ENCODE data around the gene BHLHA15. TPM values are rescaled to one million over a fixed set of nuclear protein-coding genes. Genes with fewer than 3 reads are reported as not detected.

The BHLHA15 gene
- total RNA-seq, 4 donors from 2014 or later, result 2.0 to 7.3 TPM; not detected in 2

GRCh38 chr7:98209166-98209920 is 1.9 kb upstream of the BHLHA15 start:
- DNase-seq, result peak; percentile 3
- Histone ChIP-seq H3K27me3 (peaks cover 15% of the 10 kb centered on the region), H3K27ac (no peak overlapping the region), H3K36me3 (peaks cover 0 to 16% (median 5%) of the 10 kb centered on the region in 4 donors), H3K4me1 (peaks cover 0 to 10% (median 10%) of the 10 kb centered on the region in 4 donors), H3K4me3 (no peak overlapping the region), H3K9me3 (no peaks in the 10 kb centered on the region)
- intact Hi-C loops (cut with DNase I; ENCODE audit: low total_unique reads) (no loop called here), in situ Hi-C loops (cut with MboI; ENCODE audit: low pct_ligation_motif_present in 1 of 4, low pct_unique_long_range_greater_than_20kb in 1 of 4, low sequenced_read_pairs in 3 of 4) (no loop called here)
- 93 to 97% methylated on average over 6 to 17 of the region's 17 CpGs for WGBS, 2 donors (ENCODE audit: low coverage in 1 of 2)
- TF ChIP-seq POLR2AphosphoS5 (IDR thresholded peaks at IDR 0.05) (no peak), POLR2A (IDR thresholded peaks at IDR 0.05) (no peak), CTCF (IDR thresholded peaks at IDR 0.05) (no peak), EP300 (IDR thresholded peaks at IDR 0.05; ENCODE audit: low read depth) (no peak)

- H3K4me1 ChIP-seq, result peaks cover 0 to 10% (median 10%) of the 10 kb centered on the region in 4 donors
- peak overlapping the region in 1 of 4 donors; percentile 22 for H3K27ac ChIP-seq
- in situ Hi-C loops (cut with MboI; ENCODE audit: low pct_ligation_motif_present in 1 of 4, low pct_unique_long_range_greater_than_20kb in 1 of 4, low sequenced_read_pairs in 3 of 4) (no loop called here), intact Hi-C loops (cut with DNase I; ENCODE audit: low total_unique reads) (no loop called here)
- peak overlapping the region in 3 of 4 donors; percentile 29 to 49 (median 32) for H3K4me3 ChIP-seq
- peaks cover 0 to 4% (median 2%) of the 10 kb centered on the region in 4 donors for H3K36me3 ChIP-seq
- peak; percentile 24 for DNase-seq
- peaks cover 15% of the 10 kb centered on the region for H3K27me3 ChIP-seq
- no peaks in the 10 kb centered on the region for H3K9me3 ChIP-seq
- TF ChIP-seq POLR2AphosphoS5 (IDR thresholded peaks at IDR 0.05), result no peak
- TF ChIP-seq POLR2A (IDR thresholded peaks at IDR 0.05), result no peak
- TF ChIP-seq CTCF (IDR thresholded peaks at IDR 0.05), result no peak
- no peak for TF ChIP-seq EP300 (IDR thresholded peaks at IDR 0.05; ENCODE audit: low read depth)
- 0% methylated on average over 1 of the region's 49 CpGs; no CpG with 5 or more reads in 1 of the 2 donors for WGBS, 2 donors (ENCODE audit: low coverage in 1 of 2)
These were observed 572 bp upstream of the BHLHA15 start for GRCh38 chr7:98210513-98211220.

GRCh38 chr7:98211676-98212531 is 665 bp downstream of the BHLHA15 start:
- H3K9me3 ChIP-seq, result no peaks in the 10 kb centered on the region
- in situ Hi-C loops (cut with MboI; ENCODE audit: low pct_ligation_motif_present in 1 of 4, low pct_unique_long_range_greater_than_20kb in 1 of 4, low sequenced_read_pairs in 3 of 4), result no loop called here
- no peaks in the 10 kb centered on the region for H3K36me3 ChIP-seq
- WGBS, 2 donors (ENCODE audit: low coverage in 1 of 2), result 69% methylated on average over 31 of the region's 49 CpGs; no CpG with 5 or more reads in 1 of the 2 donors
- peak overlapping the region in 3 of 4 donors; percentile 5 to 70 (median 50) for H3K27ac ChIP-seq
- peaks cover 15% of the 10 kb centered on the region for H3K27me3 ChIP-seq
- TF ChIP-seq EP300 (IDR thresholded peaks at IDR 0.05; ENCODE audit: low read depth), result no peak
- TF ChIP-seq CTCF (IDR thresholded peaks at IDR 0.05), result no peak
- no peak for TF ChIP-seq POLR2AphosphoS5 (IDR thresholded peaks at IDR 0.05)
- TF ChIP-seq POLR2A (IDR thresholded peaks at IDR 0.05), result no peak
- peak overlapping the region in 3 of 4 donors; percentile 29 to 49 (median 32) for H3K4me3 ChIP-seq
- peaks cover 0 to 10% (median 10%) of the 10 kb centered on the region in 4 donors for H3K4me1 ChIP-seq
- intact Hi-C loops (cut with DNase I; ENCODE audit: low total_unique reads), result no loop called here
- peak; percentile 18 for DNase-seq

All from transverse colon (tissue), 4 donors.